B cell (primary cell): ENCODE results near the gene ZNF423. TPM values are rescaled to one million over a fixed set of nuclear protein-coding genes. Genes with fewer than 3 reads are reported as not detected.

Experiments
- ATAC-seq: fragments of 200-7000 bp; cut with Tn5 transposase; one replicate; pipeline ENCODE4 v1.10.0; 2021; ENCODE audit warnings: low read depth, mild to moderate bottlenecking, moderate number of reproducible peaks, moderate library complexity
- CTCF ChIA-PET: fragments of 350-600 bp; sonication (Branson Sonifier 250); formaldehyde crosslinking; loops from one replicate; lab custom pipeline; 2021; ENCODE audit warnings: antibody characterized with exemption, inconsistent platforms; lab: Charles Lee
- POLR2A ChIA-PET: fragments of 350-600 bp; sonication (Branson Sonifier 250); formaldehyde crosslinking; loops from one replicate; lab custom pipeline; 2021; ENCODE audit warnings: antibody characterized with exemption; lab: Charles Lee
- DNase-seq: peaks from one replicate; pipeline ENCODE4 v3.0.0; 2013
- H2AFZ ChIP-seq: 2 replicates; pipeline ENCODE4 v1.6.1; 2012; ENCODE audit warnings: mild to moderate bottlenecking, low read depth, low read length; ENCODE audit not compliant: insufficient read depth, poor library complexity, severe bottlenecking
- H3K27ac ChIP-seq, 2 donors: 1 replicate in 1 of 2; 2 replicates in 1 of 2; pipeline ENCODE4 v1.5.1; 2012 to 2013; ENCODE audit warnings: low read length in 2 of 2, mild to moderate bottlenecking in 2 of 2, moderate library complexity in 1 of 2
- H3K27me3 ChIP-seq, 4 experiments: fragments of 200-600 bp in 1 of 4; sonication (generic) in 1 of 4; replicated peaks in 1 of 4; 1 replicate in 2 of 4; 2 replicates in 2 of 4; pipeline versions ENCODE4 v1.6.1 to v1.7.0; 2013 to 2016; ENCODE audit warnings: low read length in 3 of 4, mild to moderate bottlenecking in 2 of 4, mixed read lengths in 1 of 4, moderate library complexity in 1 of 4; ENCODE audit not compliant: insufficient read depth in 4 of 4, control insufficient read depth in 3 of 4; ENCODE audit errors: control extremely low read depth in 1 of 4
- H3K36me3 ChIP-seq, 2 experiments: replicated peaks in 1 of 2; 1 replicate in 1 of 2; 2 replicates in 1 of 2; pipeline versions ENCODE4 v1.6.1 to v1.7.1; 2013; ENCODE audit warnings: low read length in 1 of 2; ENCODE audit not compliant: insufficient read depth in 2 of 2, control insufficient read depth in 1 of 2; ENCODE audit errors: control extremely low read depth in 1 of 2, extremely low read depth in 1 of 2
- H3K4me1 ChIP-seq, 2 donors: fragments of 200-600 bp in 1 of 2; sonication (generic) in 1 of 2; 1 replicate in 1 of 2; 2 replicates in 1 of 2; pipeline versions ENCODE4 v1.5.1 to v1.6.1; 2013 to 2017; ENCODE audit warnings: low read length in 2 of 2; ENCODE audit not compliant: control insufficient read depth in 2 of 2, insufficient read depth in 2 of 2
- H3K4me2 ChIP-seq: replicated peaks from 2 replicates; pipeline ENCODE3; 2012; ENCODE audit warnings: mild to moderate bottlenecking, low read depth, low read length; ENCODE audit not compliant: poor library complexity, severe bottlenecking
- H3K4me3 ChIP-seq, 5 experiments: fragments of 200-600 bp in 1 of 5; sonication (generic) in 1 of 5; 1 replicate in 3 of 5; 2 replicates in 2 of 5; pipeline versions ENCODE4 v1.5.1 to v1.7.0; 2011 to 2016; ENCODE audit warnings: low read length in 4 of 5, mild to moderate bottlenecking in 4 of 5, low read depth in 2 of 5, control low read depth in 1 of 5, moderate library complexity in 1 of 5; ENCODE audit not compliant: insufficient read depth in 1 of 5; ENCODE audit errors: control extremely low read depth in 1 of 5, extremely low read depth in 1 of 5
- H3K79me2 ChIP-seq: fragments of 200-600 bp; sonication (generic); one replicate; pipeline ENCODE4 v1.6.0; 2016; ENCODE audit warnings: low read length; ENCODE audit not compliant: control insufficient read depth, insufficient read depth
- H3K9ac ChIP-seq: fragments of 200-600 bp; sonication (generic); 2 replicates; pipeline ENCODE4 v1.6.1; 2017; ENCODE audit warnings: mild to moderate bottlenecking, low read length, moderate library complexity
- H3K9me3 ChIP-seq, 3 donors: one replicate each; pipeline versions ENCODE4 v1.6.1 to v1.7.1; 2013; ENCODE audit warnings: low read length in 2 of 3; ENCODE audit not compliant: control insufficient read depth in 2 of 3, insufficient read depth in 1 of 3; ENCODE audit errors: control extremely low read depth in 1 of 3
- H4K20me1 ChIP-seq: 2 replicates; pipeline ENCODE4 v1.6.0; 2012; ENCODE audit warnings: mild to moderate bottlenecking, low read length; ENCODE audit not compliant: insufficient read depth, control insufficient read depth, poor library complexity, severe bottlenecking
- H3K27ac Mint-ChIP-seq: one replicate; pipeline ENCODE4 v1.8.0; 2021; ENCODE audit warnings: mixed read lengths
- H3K27me3 Mint-ChIP-seq: one replicate; pipeline ENCODE4 v1.8.0; 2021; ENCODE audit warnings: mixed read lengths
- H3K4me1 Mint-ChIP-seq: one replicate; pipeline ENCODE4 v1.8.0; 2021; ENCODE audit warnings: mixed read lengths
- H3K4me3 Mint-ChIP-seq: one replicate; pipeline ENCODE4 v1.8.0; 2021; ENCODE audit warnings: mixed read lengths
- H3K9me3 Mint-ChIP-seq: one replicate; pipeline ENCODE4 v1.8.0; 2022; ENCODE audit warnings: mixed read lengths; ENCODE audit not compliant: insufficient read depth
- EZH2 ChIP-seq: IDR thresholded peaks from 2 replicates; pipeline ENCODE4 v1.6.1; 2012; ENCODE audit warnings: borderline replicate concordance, low read depth, mild to moderate bottlenecking, moderate library complexity, low read length; ENCODE audit not compliant: insufficient read depth, poor library complexity, severe bottlenecking
- WGBS: methylation state at CpG from one replicate; pipeline ENCODE4 v1.1.5; 2013; ENCODE audit warnings: missing lambda C conversion rate; ENCODE audit not compliant: insufficient coverage; 5-methylcytosine and 5-hydroxymethylcytosine counted together
- intact Hi-C: fragments of 100-400 bp; cut with micrococcal nuclease; formaldehyde crosslinking; loops from one replicate; pipeline ENCODE4 v1.10.0; 2022
- polyA plus RNA-seq: library from polyadenylated mRNA; depleted of rRNA; stranded (reverse); fragments of >200 nt; gene quantifications from 2 replicates; pipeline ENCODE4 v1.2.3, GENCODE V29; 2012
- total RNA-seq, 2 donors: library from RNA; stranded (reverse); fragments of 120-200 nt in 1 of 2; gene quantifications; 1 replicate in 1 of 2; 2 replicates in 1 of 2; pipeline versions ENCODE4 v1.2.3 to v1.2.4, GENCODE V29; 2013 to 2022
- TF ChIP-seq, protein P1 (sequence below): fragments of 200-600 bp; IDR thresholded peaks from one replicate; pipeline ENCODE4 v1.8.0; 2022; ENCODE audit warnings: antibody characterized with exemption, mild to moderate bottlenecking

The ZNF423 gene
- total and polyA plus RNA-seq, 2 donors (not counting 1 experiment from before 2014, with no cell fraction given), result not detected

DNA sequence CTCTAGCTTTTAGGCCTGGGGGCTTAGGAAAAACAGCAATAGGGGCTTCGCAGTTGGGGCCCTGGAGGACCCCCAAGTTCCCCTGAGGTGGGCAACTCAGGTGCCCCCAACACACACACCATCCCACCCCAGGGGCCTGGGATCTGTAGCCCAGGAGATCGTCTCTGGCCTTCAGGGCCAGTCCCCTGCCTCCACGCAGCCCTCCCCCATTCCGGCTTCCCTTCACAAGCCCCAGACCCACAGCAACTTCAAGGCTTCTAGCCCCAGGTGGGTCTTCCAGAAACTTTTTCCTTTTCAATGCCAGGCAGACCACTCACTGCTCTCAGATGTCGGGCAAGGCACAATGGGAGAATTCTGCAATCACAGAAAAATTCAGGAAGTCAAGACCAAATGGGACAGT lies 402.9 kb downstream of the ZNF423 start:
- TF ChIP-seq EZH2, result no peak
- TF ChIP-seq, protein P1, sequence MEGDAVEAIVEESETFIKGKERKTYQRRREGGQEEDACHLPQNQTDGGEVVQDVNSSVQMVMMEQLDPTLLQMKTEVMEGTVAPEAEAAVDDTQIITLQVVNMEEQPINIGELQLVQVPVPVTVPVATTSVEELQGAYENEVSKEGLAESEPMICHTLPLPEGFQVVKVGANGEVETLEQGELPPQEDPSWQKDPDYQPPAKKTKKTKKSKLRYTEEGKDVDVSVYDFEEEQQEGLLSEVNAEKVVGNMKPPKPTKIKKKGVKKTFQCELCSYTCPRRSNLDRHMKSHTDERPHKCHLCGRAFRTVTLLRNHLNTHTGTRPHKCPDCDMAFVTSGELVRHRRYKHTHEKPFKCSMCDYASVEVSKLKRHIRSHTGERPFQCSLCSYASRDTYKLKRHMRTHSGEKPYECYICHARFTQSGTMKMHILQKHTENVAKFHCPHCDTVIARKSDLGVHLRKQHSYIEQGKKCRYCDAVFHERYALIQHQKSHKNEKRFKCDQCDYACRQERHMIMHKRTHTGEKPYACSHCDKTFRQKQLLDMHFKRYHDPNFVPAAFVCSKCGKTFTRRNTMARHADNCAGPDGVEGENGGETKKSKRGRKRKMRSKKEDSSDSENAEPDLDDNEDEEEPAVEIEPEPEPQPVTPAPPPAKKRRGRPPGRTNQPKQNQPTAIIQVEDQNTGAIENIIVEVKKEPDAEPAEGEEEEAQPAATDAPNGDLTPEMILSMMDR, result no peak
- H2AFZ ChIP-seq, result no peak overlapping the region
- 94% methylated on average over 4 of the region's 5 CpGs for WGBS
- H3K27ac ChIP-seq, result no peak overlapping the region
- H3K79me2 ChIP-seq, result no peaks in the 10 kb centered on the region
- H4K20me1 ChIP-seq, result no peaks in the 10 kb centered on the region
- H3K4me2 ChIP-seq, result no peak overlapping the region
- Mint-ChIP-seq H3K27me3 (peaks cover 12% of the 10 kb centered on the region), H3K4me1 (no peaks in the 10 kb centered on the region), H3K4me3 (no peak overlapping the region), H3K9me3 (no peaks in the 10 kb centered on the region), H3K27ac (no peak overlapping the region)
- H3K9me3 ChIP-seq, result peaks cover 0 to 4% (median 0%) of the 10 kb centered on the region in 3 donors
- DNase-seq, result no peak
- ChIA-PET POLR2A (no interaction called here), CTCF (no interaction called here)
- intact Hi-C loops, result no loop called here
- no peak for ATAC-seq
- no peak overlapping the region for H3K9ac ChIP-seq
- peaks cover 0 to 6% (median 0%) of the 10 kb centered on the region in 4 experiments for H3K27me3 ChIP-seq
- no peaks in the 10 kb centered on the region for H3K36me3 ChIP-seq
- no peak overlapping the region for H3K4me3 ChIP-seq
- no peaks in the 10 kb centered on the region for H3K4me1 ChIP-seq

DNA sequence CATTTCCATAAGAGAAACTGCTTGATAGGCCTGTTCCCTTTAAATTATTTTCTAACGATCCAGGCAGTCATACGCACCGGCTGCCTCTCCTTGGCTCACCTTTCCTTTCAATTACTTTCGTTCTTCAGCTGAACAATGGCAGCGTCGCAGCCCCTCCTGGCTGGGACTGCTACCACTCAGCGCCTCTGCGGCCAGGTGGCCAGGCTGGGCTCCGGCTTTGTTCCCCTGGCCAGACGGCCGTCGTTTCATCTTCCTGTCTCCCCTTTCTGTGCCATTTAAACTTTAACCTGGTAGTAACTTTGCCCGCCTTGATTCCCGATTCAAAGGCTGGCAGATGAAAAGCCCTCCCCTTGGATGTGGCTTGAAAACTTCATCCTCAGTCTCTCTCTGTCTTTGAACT lies 403.3 kb downstream of the ZNF423 start:
- 83% methylated on average over 14 of the region's 14 CpGs for WGBS

More for the DNA sequence above, 403.3 kb downstream of the ZNF423 start:
- POLR2A ChIA-PET, result no interaction called here
- Histone ChIP-seq H3K4me1 (no peaks in the 10 kb centered on the region), H3K27me3 (peaks cover 0 to 6% (median 0%) of the 10 kb centered on the region in 4 experiments), H3K9ac (no peak overlapping the region), H3K4me3 (no peak overlapping the region), H3K36me3 (no peaks in the 10 kb centered on the region), H3K79me2 (no peaks in the 10 kb centered on the region), H3K27ac (no peak overlapping the region), H3K4me2 (no peak overlapping the region), H3K9me3 (peaks cover 0 to 4% (median 0%) of the 10 kb centered on the region in 3 donors), H4K20me1 (no peaks in the 10 kb centered on the region), H2AFZ (no peak overlapping the region)
- DNase-seq (no peak), ATAC-seq (no peak)
- Mint-ChIP-seq H3K9me3 (no peaks in the 10 kb centered on the region), H3K4me1 (no peaks in the 10 kb centered on the region), H3K27ac (no peak overlapping the region), H3K27me3 (peaks cover 12% of the 10 kb centered on the region), H3K4me3 (no peak overlapping the region)
- intact Hi-C loops, result no loop called here
- TF ChIP-seq, protein P1, result no peak
- no peak for TF ChIP-seq EZH2
- CTCF ChIA-PET, result no interaction called here
